HUES48 (cell line): ENCODE data around the gene SEMA3E.

Experiments used
- H3K27ac ChIP-seq: one replicate; pipeline ENCODE4 v1.7.0; 2013; ENCODE audit warnings: low read depth, low read length, inconsistent platforms
- H3K27me3 ChIP-seq: 2 replicates; pipeline ENCODE4 v1.6.1; 2013; ENCODE audit warnings: mild to moderate bottlenecking, low read length; ENCODE audit not compliant: control insufficient read depth, insufficient read depth
- H3K36me3 ChIP-seq: 2 replicates; pipeline ENCODE4 v1.6.1; 2013; ENCODE audit warnings: low read length; ENCODE audit not compliant: control insufficient read depth, insufficient read depth
- H3K4me1 ChIP-seq: 2 replicates; pipeline ENCODE4 v1.6.1; 2013; ENCODE audit warnings: mild to moderate bottlenecking, low read length; ENCODE audit not compliant: control insufficient read depth, insufficient read depth
- H3K4me3 ChIP-seq: 2 replicates; pipeline ENCODE4 v1.5.1; 2013; ENCODE audit warnings: mild to moderate bottlenecking, low read depth, low read length
- H3K9ac ChIP-seq: 2 replicates; pipeline ENCODE4 v1.6.1; 2013; ENCODE audit warnings: mild to moderate bottlenecking, low read depth, low read length, moderate library complexity
- H3K9me3 ChIP-seq: 2 replicates; pipeline ENCODE4 v1.6.1; 2013; ENCODE audit warnings: low read length; ENCODE audit not compliant: control insufficient read depth, insufficient read depth

SEMA3E gene

DNA sequence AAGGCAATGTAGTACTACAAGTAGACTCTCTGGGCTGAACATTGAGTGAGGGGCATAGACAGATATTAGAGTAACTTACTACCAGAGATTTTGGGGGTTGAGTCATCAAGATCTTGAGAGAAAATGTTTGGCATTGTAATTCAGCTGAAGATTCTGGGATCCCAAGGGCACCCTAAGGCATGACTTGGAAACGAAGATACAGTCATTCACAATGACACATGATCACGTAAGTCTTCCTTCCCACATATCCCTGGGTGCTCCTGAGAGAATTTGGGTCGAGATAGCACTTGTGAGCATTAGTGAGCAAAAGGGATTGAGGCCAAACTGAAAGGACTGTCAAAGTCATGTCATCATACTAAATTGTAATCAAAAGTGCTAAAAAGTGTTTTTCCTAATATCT lies 293.8 kb downstream of the SEMA3E start:
- Histone ChIP-seq H3K36me3 (no peaks in the 10 kb centered on the region), H3K4me1 (no peaks in the 10 kb centered on the region), H3K9me3 (no peaks in the 10 kb centered on the region), H3K9ac (no peak overlapping the region), H3K27ac (no peak overlapping the region), H3K27me3 (no peaks in the 10 kb centered on the region), H3K4me3 (no peak overlapping the region)

DNA sequence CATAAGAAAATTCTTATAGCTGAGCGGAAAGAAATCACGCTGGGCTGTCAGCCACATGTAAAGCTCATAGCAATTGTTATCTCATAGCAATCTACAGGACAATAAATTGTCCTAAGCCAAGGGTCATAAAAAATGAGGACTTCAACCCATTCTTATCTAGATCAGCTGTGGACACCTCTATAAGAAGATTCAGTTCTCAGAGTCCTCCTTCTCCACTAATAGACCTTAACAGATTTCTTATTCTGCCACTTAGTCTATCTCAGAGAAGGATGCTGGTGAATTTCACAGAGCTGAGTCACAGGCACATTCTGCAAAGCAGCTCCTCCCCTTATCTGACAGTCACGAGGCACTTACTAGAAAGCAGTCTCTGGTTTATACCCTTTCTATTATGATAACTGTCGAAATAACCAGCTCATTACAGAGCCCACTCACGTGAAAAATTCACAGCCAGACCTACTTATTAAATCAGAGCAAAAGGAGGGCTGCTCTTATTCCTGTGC lies 300.9 kb downstream of the SEMA3E start:
- no peaks in the 10 kb centered on the region for H3K9me3 ChIP-seq

DNA sequence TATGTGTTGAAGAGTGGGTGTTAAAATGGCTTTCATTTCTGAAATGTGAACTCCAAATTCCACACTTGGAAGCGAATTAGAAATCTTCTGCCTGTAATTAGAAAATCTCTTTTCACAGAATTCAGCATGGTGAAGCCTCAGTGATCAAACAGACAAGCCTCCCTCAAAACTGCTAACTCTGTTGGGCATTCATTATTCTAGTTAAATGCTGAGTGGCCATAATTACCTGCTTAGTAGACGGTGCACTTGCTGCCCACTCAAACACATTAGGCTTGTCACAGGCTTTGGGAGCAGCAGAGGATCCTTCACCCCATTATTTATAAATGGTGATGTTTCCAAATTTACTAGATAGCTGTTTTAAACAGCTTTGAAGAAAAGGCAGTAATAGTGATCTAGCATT lies 309.0 kb downstream of the SEMA3E start:
- Histone ChIP-seq H3K9ac (no peak overlapping the region), H3K4me3 (no peak overlapping the region), H3K27ac (no peak overlapping the region), H3K9me3 (no peaks in the 10 kb centered on the region), H3K27me3 (no peaks in the 10 kb centered on the region), H3K36me3 (no peaks in the 10 kb centered on the region), H3K4me1 (peaks cover 8% of the 10 kb centered on the region; the same call in 1 of the 2 replicates)

More for the DNA sequence above, 300.9 kb downstream of the SEMA3E start:
- no peak overlapping the region for H3K4me3 ChIP-seq
- no peak overlapping the region for H3K27ac ChIP-seq
- H3K36me3 ChIP-seq = no peaks in the 10 kb centered on the region
- no peak overlapping the region for H3K9ac ChIP-seq
- no peaks in the 10 kb centered on the region for H3K4me1 ChIP-seq
- no peaks in the 10 kb centered on the region for H3K27me3 ChIP-seq

DNA sequence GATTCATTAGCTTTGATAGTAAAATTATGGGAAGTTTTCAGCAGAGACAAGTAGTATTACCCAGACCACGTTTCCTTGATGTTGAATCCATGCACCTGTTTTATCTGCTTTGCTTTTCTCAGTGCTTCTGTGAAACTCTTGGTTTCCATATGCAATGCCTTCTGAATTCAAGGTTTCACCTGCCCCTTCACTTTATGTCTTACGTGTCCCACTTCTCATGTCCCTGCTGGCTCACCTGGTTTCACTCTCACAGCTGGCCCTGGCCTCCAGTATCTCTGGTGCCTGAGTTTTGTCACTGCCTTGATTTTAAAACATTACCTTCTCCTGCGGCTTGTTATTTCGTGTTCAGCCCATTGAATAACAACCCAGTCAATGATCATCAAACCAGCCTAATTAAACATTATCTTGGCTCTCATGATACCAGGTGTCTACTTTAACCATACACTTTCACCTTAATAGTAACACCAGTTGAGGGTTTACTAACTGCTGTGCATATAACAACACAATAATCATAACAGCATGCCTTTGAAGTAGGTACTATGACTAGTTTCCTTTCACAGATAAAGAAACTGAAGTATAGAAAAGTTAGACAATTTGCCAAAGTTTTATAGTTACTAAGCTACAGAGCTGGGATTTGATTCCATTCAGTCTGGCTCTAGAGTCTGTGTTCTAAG lies 310.5 kb downstream of the SEMA3E start:
- H3K27ac ChIP-seq = no peak overlapping the region
- no peak overlapping the region for H3K4me3 ChIP-seq
- H3K36me3 ChIP-seq = no peaks in the 10 kb centered on the region
- H3K4me1 ChIP-seq = peaks cover 8% of the 10 kb centered on the region; the same call in 1 of the 2 replicates
- H3K9me3 ChIP-seq = no peaks in the 10 kb centered on the region
- H3K9ac ChIP-seq = no peak overlapping the region
- no peaks in the 10 kb centered on the region for H3K27me3 ChIP-seq

GRCh38 chr7:83337050-83337449 lies 311.9 kb downstream of the SEMA3E start:
- H3K9ac ChIP-seq = no peak overlapping the region
- no peak overlapping the region for H3K27ac ChIP-seq
- H3K27me3 ChIP-seq = no peaks in the 10 kb centered on the region
- H3K4me3 ChIP-seq = no peak overlapping the region
- H3K36me3 ChIP-seq = no peaks in the 10 kb centered on the region
- no peaks in the 10 kb centered on the region for H3K9me3 ChIP-seq
- peaks cover 8% of the 10 kb centered on the region; the same call in 1 of the 2 replicates for H3K4me1 ChIP-seq

DNA sequence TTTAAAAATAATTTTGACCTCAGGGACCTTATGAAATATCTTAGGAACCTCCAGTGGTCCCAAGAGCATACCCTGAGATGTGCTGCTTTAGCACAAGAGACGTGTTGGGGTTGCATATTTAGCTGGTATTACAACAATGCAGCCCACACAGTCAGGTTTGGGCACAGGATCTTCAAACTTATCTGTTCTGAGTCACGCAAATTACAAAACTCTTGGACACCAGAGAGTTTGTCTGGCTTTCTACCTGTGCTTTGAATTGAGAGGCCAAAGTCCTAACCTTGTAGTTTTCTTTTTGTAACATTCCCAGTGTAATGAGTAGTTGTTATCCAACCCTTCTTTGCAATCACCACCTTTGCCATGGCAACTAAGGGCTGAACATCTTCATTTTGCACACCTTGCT lies 322.7 kb downstream of the SEMA3E start:
- Histone ChIP-seq H3K27ac (no peak overlapping the region), H3K9me3 (no peaks in the 10 kb centered on the region), H3K4me3 (no peak overlapping the region), H3K27me3 (no peaks in the 10 kb centered on the region), H3K36me3 (no peaks in the 10 kb centered on the region), H3K4me1 (no peaks in the 10 kb centered on the region), H3K9ac (no peak overlapping the region)

- Histone ChIP-seq H3K4me1 (no peaks in the 10 kb centered on the region), H3K36me3 (no peaks in the 10 kb centered on the region), H3K4me3 (no peak overlapping the region), H3K9me3 (no peaks in the 10 kb centered on the region), H3K9ac (no peak overlapping the region), H3K27me3 (no peaks in the 10 kb centered on the region), H3K27ac (no peak overlapping the region)
Observed at GRCh38 chr7:83325083-83325482, 323.9 kb downstream of the SEMA3E start.

GRCh38 chr7:83324596-83324995 lies 324.3 kb downstream of the SEMA3E start:
- H3K9me3 ChIP-seq = no peaks in the 10 kb centered on the region
- H3K27ac ChIP-seq = no peak overlapping the region
- no peak overlapping the region for H3K9ac ChIP-seq
- H3K4me3 ChIP-seq = no peak overlapping the region
- no peaks in the 10 kb centered on the region for H3K36me3 ChIP-seq
- H3K4me1 ChIP-seq = 0 out of 2 replicates have a peak, but pooled peaks cover under 1% of the 10 kb centered on the region
- H3K27me3 ChIP-seq = no peaks in the 10 kb centered on the region

GRCh38 chr7:83321011-83321410 lies 327.9 kb downstream of the SEMA3E start:
- Histone ChIP-seq H3K9me3 (no peaks in the 10 kb centered on the region), H3K27ac (no peak overlapping the region), H3K27me3 (no peaks in the 10 kb centered on the region), H3K36me3 (no peaks in the 10 kb centered on the region), H3K4me1 (peaks cover 9% of the 10 kb centered on the region; the same call in 1 of the 2 replicates), H3K9ac (no peak overlapping the region), H3K4me3 (no peak overlapping the region)

DNA sequence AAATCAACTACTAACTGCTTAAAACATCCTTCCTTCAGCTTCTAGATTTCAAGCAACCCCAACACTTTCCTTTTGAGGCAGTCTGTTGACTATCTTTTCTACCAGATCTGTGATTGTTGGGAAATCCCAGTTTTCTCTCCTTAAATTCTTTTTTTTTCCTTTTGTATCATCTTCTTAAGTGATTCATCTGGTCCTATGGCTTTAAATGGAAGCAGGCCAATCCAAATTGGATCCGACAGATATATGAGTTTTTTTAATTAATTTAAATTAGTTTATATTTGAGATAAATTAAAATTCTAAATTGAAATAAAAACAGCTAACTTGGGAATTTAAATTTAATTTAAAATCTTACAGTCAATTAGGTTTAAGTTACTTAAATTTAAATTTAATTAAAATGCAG lies 335.0 kb downstream of the SEMA3E start:
- no peaks in the 10 kb centered on the region for H3K36me3 ChIP-seq
- H3K4me1 ChIP-seq = 0 out of 2 replicates have a peak, but pooled peaks cover 2% of the 10 kb centered on the region
- H3K27me3 ChIP-seq = no peaks in the 10 kb centered on the region
- no peaks in the 10 kb centered on the region for H3K9me3 ChIP-seq
- no peak overlapping the region for H3K27ac ChIP-seq
- no peak overlapping the region for H3K4me3 ChIP-seq
- no peak overlapping the region for H3K9ac ChIP-seq
